Heart left ventricle (tissue), 13 donors: ENCODE results near the gene ENOX1.
"Not testable (repeated sequence)": the region's sequence is repeated elsewhere in the genome, so short reads cannot be mapped to it uniquely, and the experiment has no call there.

Experiments used
- POLR2A ChIP-seq, 2 donors: fragments of 450-650 bp; IDR thresholded peaks; one replicate each; pipeline ENCODE4 v1.6.1; 2017; ENCODE audit warnings: antibody characterized with exemption in 2 of 2, mild to moderate bottlenecking in 2 of 2, moderate library complexity in 2 of 2
- TF ChIP-seq, protein P1 (sequence below), 12 donors: fragments of 200-600 bp; sonication (generic) in 4 of 12; IDR thresholded peaks; one replicate each; pipeline versions ENCODE4 v1.5.0 to v1.8.0; 2018 to 2022; ENCODE audit warnings: antibody characterized with exemption in 12 of 12, mild to moderate bottlenecking in 5 of 12
- donor health status: ischemic (EF 13 %, LVEDD 7.1; RV severe dilation, severe dysfunction).
- donor health status: DM: no; HTN: yes; CAD: no.
- donor health status: DM: no; HTN: no; CAD: no.
- donor health status: ischemic (EF 25% LVEDD 6.9; RV normal size, moderate dysfunction).
- donor health status: ischemic (EF 25% LVEDD 5.7; RV mildly dilated, moderate dysfunction).
- donor health status: ischemic (EF 35%, LVEDD 5.7; RV mildly dilated, moderate dysfunction).
- donor health status: nonischemic (EF 11% LVEDD 7.7; RV severe dilation, severe dysfunction).
- donor health status: DM: yes; HTN: yes; CAD: no.
- donor health status: PGD.
- donor health status: ischemic (EF 29% LVEDD 5.4; RV normal size, mild dysfunction).
- donor health status: nonischemic (EF 23%, LVEDD 6.1; RV moderate dilation, normal function).

DNA sequence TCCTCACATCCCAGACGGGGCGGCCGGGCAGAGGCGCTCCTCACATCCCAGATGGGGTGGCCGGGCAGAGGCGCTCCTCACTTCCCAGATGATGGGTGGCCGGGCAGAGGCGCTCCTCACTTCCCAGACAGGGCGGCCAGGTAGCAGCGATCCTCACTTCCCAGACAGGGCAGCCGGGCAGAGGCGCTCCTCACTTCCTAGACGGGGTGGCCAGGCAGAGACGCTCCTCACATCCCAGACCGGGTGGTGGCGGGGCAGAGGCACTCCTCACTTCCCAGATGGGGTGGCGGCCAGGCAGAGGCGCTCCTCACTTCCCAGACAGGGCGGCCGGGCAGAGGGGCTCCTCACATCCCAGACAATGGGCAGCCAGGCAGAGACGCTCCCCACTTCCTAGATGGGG lies 370.4 kb downstream of the ENOX1 start:
- TF ChIP-seq, protein P1, sequence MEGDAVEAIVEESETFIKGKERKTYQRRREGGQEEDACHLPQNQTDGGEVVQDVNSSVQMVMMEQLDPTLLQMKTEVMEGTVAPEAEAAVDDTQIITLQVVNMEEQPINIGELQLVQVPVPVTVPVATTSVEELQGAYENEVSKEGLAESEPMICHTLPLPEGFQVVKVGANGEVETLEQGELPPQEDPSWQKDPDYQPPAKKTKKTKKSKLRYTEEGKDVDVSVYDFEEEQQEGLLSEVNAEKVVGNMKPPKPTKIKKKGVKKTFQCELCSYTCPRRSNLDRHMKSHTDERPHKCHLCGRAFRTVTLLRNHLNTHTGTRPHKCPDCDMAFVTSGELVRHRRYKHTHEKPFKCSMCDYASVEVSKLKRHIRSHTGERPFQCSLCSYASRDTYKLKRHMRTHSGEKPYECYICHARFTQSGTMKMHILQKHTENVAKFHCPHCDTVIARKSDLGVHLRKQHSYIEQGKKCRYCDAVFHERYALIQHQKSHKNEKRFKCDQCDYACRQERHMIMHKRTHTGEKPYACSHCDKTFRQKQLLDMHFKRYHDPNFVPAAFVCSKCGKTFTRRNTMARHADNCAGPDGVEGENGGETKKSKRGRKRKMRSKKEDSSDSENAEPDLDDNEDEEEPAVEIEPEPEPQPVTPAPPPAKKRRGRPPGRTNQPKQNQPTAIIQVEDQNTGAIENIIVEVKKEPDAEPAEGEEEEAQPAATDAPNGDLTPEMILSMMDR (IDR thresholded peaks at IDR 0.05), result not testable (repeated sequence)
- not testable (repeated sequence) for TF ChIP-seq POLR2A (IDR thresholded peaks at IDR 0.05)
